ENCODE measurements around the gene ADGB. TPM values are rescaled to one million over a fixed set of nuclear protein-coding genes. Genes with fewer than 3 reads are reported as not detected.

The ADGB gene
- total RNA-seq, 6 experiments from 2014 or later = 0.06 TPM; not detected in 5

DNA sequence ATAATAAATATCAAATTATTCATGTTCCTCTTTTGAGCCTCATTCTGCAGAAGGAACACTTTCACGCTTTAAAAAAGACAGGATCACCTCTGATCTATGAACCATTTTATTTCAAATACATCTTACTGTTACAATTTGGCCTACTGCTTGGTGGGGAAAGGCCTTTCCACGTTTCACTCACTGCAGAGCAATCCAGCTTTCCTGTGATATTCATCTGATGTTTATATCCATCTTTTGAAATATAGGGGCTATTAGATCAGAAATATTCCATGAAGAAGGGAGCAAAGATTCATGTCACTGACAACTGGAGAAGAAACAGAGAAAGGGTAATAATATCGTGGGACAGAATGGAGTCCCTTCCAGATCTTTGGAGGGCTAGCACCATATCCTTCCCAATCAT is 262.9 kb downstream of the ADGB start:
- H3K4me1 ChIP-seq = peaks cover 0 to 13% (median 6%) of the 10 kb centered on the region in 4 donors
- DNase-seq (no peak), ATAC-seq (no peak)
- no peaks in the 10 kb centered on the region for H3K27me3 ChIP-seq
- TF ChIP-seq, protein P1, sequence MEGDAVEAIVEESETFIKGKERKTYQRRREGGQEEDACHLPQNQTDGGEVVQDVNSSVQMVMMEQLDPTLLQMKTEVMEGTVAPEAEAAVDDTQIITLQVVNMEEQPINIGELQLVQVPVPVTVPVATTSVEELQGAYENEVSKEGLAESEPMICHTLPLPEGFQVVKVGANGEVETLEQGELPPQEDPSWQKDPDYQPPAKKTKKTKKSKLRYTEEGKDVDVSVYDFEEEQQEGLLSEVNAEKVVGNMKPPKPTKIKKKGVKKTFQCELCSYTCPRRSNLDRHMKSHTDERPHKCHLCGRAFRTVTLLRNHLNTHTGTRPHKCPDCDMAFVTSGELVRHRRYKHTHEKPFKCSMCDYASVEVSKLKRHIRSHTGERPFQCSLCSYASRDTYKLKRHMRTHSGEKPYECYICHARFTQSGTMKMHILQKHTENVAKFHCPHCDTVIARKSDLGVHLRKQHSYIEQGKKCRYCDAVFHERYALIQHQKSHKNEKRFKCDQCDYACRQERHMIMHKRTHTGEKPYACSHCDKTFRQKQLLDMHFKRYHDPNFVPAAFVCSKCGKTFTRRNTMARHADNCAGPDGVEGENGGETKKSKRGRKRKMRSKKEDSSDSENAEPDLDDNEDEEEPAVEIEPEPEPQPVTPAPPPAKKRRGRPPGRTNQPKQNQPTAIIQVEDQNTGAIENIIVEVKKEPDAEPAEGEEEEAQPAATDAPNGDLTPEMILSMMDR (IDR thresholded peaks at IDR 0.05) = no peak
- no peak for TF ChIP-seq POLR2A (IDR thresholded peaks at IDR 0.05)
- H3K27ac ChIP-seq = no peak overlapping the region
- no peak overlapping the region for H3K4me3 ChIP-seq
- intact Hi-C loops (cut with DNase I) = no loop called here
- no peaks in the 10 kb centered on the region for H3K9me3 ChIP-seq
- H3K36me3 ChIP-seq = no peaks in the 10 kb centered on the region
- WGBS (ENCODE audit: insufficient coverage, low coverage, low lambda C conversion rate, missing lambda C conversion rate) = 78% methylated on average over 3 of the region's 3 CpGs

DNA sequence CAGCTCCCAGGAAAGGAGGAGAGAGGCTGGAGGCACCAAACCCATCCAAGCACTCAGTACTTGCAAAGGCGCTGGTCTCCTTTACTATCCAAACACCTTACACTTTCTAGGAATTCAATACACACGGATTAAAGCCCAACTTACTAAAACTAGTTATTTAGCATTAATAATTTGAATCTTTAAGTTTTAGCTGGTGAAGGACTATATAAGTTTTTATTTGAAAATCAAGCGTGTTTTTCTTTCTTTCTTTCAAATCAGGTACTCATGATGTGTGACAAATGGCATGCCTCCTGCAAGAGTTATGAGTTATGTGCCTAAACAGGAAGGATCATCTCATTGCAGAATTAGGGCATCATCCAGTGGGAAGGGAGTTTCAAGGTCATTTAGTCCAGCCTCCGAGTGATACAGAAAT is 263.7 kb downstream of the ADGB start:
- no peak overlapping the region for H3K4me3 ChIP-seq
- intact Hi-C loops (cut with DNase I) = no loop called here
- ATAC-seq = no peak
- H3K27me3 ChIP-seq = no peaks in the 10 kb centered on the region
- no peak overlapping the region for H3K27ac ChIP-seq
- WGBS (ENCODE audit: insufficient coverage, low coverage, low lambda C conversion rate, missing lambda C conversion rate) = 91% methylated on average over 4 of the region's 4 CpGs
- no peaks in the 10 kb centered on the region for H3K9me3 ChIP-seq
- peaks cover 0 to 13% (median 6%) of the 10 kb centered on the region in 4 donors for H3K4me1 ChIP-seq
- TF ChIP-seq, protein P1 (IDR thresholded peaks at IDR 0.05) = no peak
- no peak for TF ChIP-seq POLR2A (IDR thresholded peaks at IDR 0.05)
- no peaks in the 10 kb centered on the region for H3K36me3 ChIP-seq
- no peak for DNase-seq

DNA sequence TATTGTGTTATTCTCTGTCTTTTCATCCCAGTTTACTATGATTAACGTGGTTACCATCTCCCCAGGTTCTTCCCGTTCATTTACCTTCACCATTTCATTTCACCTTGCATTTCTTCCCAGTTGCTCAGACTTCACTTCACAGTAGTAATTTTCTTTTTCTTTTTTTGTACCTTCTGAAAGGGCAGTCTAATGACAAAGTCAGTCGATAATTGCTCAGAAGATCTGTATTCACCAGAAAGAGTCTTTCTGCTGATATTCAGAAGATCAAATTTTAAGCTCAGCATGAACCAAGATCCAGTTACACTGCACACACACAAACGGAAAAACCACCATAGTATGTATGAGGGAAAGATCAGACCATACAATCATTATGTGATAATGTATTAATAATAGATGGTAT is 265.5 kb downstream of the ADGB start:
- H3K4me3 ChIP-seq = no peak overlapping the region
- intact Hi-C loops (cut with DNase I) = no loop called here
- no peaks in the 10 kb centered on the region for H3K9me3 ChIP-seq
- TF ChIP-seq, protein P1 (IDR thresholded peaks at IDR 0.05) = no peak
- TF ChIP-seq POLR2A (IDR thresholded peaks at IDR 0.05) = no peak
- H3K27ac ChIP-seq = no peak overlapping the region
- no peaks in the 10 kb centered on the region for H3K27me3 ChIP-seq
- WGBS (ENCODE audit: insufficient coverage, low coverage, low lambda C conversion rate, missing lambda C conversion rate) = 85% methylated on average over 4 of the region's 4 CpGs
- DNase-seq (no peak), ATAC-seq (no peak)
- H3K4me1 ChIP-seq = peaks cover 0 to 17% (median 8%) of the 10 kb centered on the region in 4 donors
- H3K36me3 ChIP-seq = no peaks in the 10 kb centered on the region

DNA sequence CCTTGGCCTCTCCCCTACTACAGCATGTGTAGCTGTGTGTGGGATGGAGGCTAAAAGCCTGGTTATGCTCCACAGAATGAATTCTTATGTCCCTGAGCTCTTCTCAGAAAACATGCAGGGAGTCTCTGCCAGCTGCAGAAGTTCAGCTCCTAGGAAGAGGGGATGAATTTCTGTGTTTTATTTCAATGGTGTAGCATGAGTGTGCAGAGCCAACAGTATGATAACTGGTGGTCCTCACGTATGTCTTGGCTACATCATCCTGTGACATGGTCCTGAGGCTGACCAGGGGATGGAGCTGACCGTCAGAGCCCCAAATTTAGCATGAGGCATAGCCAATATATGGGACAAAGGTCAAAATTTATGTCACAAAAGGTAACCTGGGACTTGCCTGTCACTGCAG is 266.1 kb downstream of the ADGB start:
- no peak overlapping the region for H3K4me3 ChIP-seq
- WGBS (ENCODE audit: insufficient coverage, low coverage, low lambda C conversion rate, missing lambda C conversion rate) = no CpG with 5 or more reads among the region's 2 CpGs
- H3K27ac ChIP-seq = no peak overlapping the region
- TF ChIP-seq, protein P1 (IDR thresholded peaks at IDR 0.05) = no peak
- no peak for TF ChIP-seq POLR2A (IDR thresholded peaks at IDR 0.05)
- peaks cover 0 to 17% (median 8%) of the 10 kb centered on the region in 4 donors for H3K4me1 ChIP-seq
- no peaks in the 10 kb centered on the region for H3K27me3 ChIP-seq
- DNase-seq = no peak
- intact Hi-C loops (cut with DNase I) = no loop called here
- ATAC-seq = no peak
- H3K9me3 ChIP-seq = no peaks in the 10 kb centered on the region
- H3K36me3 ChIP-seq = no peaks in the 10 kb centered on the region

Small RNA genes lying within 50 kb of the gene (small RNA-seq; reads per million reads assigned to genes)
- gene RNU6-906P = 0 reads per million in 2 experiments

Other genes with a start within 250 kb of the ADGB start
- gene RAB32, start 55.1 kb upstream of the ADGB start, total RNA-seq = 10 to 100 TPM; 12.7 to 55.1 (median 29.2) TPM

Data from right lobe of liver (tissue), 6 donors.